Suprapubic skin (tissue), 4 donors: Measurements from ENCODE around the gene KLHL1.

ENCODE experiments used
- EP300 ChIP-seq: sonication (generic); formaldehyde crosslinking; IDR thresholded peaks from one replicate; pipeline ENCODE4 v1.6.1; 2017; ENCODE audit warnings: antibody characterized with exemption
- POLR2A ChIP-seq, 2 donors: fragments of 450-650 bp; IDR thresholded peaks; one replicate each; pipeline ENCODE4 v1.6.1; 2017; ENCODE audit warnings: antibody characterized with exemption in 2 of 2, mild to moderate bottlenecking in 2 of 2, moderate library complexity in 2 of 2
- POLR2AphosphoS5 ChIP-seq, 3 donors: sonication (generic); formaldehyde crosslinking; IDR thresholded peaks; one replicate each; pipeline ENCODE4 v1.6.1; 2017; ENCODE audit warnings: antibody characterized with exemption in 3 of 3
- TF ChIP-seq, protein P1 (sequence below), 2 donors: fragments of 200-600 bp in 1 of 2; fragments of 450-650 bp in 1 of 2; sonication (generic) in 1 of 2; IDR thresholded peaks; one replicate each; pipeline ENCODE4 v1.5.1; 2016 to 2019; ENCODE audit warnings: antibody characterized with exemption in 2 of 2, mild to moderate bottlenecking in 1 of 2, moderate library complexity in 1 of 2

DNA sequence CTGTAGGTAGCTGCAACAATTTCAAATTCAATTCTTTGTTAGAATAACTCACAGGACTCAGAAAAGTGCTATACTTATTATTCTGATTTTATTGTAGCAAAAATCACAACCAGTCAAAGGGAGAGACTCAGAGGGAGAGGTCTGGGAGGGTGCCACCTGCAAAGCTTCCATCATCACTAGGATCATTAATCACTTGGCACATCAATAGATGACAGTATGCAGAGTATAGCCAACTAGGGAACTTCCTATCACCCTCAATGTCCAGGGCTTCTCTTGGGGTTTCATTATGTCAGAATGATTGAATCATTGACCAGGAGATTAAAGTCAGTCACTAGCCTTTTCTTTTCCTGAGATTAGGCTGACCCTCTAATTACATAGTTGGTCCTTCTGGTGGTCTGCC is 432.0 kb downstream of the KLHL1 start:
- TF ChIP-seq, protein P1, sequence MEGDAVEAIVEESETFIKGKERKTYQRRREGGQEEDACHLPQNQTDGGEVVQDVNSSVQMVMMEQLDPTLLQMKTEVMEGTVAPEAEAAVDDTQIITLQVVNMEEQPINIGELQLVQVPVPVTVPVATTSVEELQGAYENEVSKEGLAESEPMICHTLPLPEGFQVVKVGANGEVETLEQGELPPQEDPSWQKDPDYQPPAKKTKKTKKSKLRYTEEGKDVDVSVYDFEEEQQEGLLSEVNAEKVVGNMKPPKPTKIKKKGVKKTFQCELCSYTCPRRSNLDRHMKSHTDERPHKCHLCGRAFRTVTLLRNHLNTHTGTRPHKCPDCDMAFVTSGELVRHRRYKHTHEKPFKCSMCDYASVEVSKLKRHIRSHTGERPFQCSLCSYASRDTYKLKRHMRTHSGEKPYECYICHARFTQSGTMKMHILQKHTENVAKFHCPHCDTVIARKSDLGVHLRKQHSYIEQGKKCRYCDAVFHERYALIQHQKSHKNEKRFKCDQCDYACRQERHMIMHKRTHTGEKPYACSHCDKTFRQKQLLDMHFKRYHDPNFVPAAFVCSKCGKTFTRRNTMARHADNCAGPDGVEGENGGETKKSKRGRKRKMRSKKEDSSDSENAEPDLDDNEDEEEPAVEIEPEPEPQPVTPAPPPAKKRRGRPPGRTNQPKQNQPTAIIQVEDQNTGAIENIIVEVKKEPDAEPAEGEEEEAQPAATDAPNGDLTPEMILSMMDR (IDR thresholded peaks at IDR 0.05) = no peak
- TF ChIP-seq POLR2AphosphoS5 (IDR thresholded peaks at IDR 0.05) = no peak
- TF ChIP-seq POLR2A (IDR thresholded peaks at IDR 0.05) = no peak
- no peak for TF ChIP-seq EP300
